ENCODE measurements around the gene ARMC3. TPM values are rescaled to one million over a fixed set of nuclear protein-coding genes. Genes with fewer than 3 reads are reported as not detected.

The ARMC3 gene
- total and polyA plus RNA-seq, 2 donors (not counting 1 experiment from before 2014, with no cell fraction given) = not detected

- POLR2A ChIA-PET = no interaction called here
- 89% methylated on average over 1 of the region's 4 CpGs for WGBS (ENCODE audit: insufficient coverage)
- no peaks in the 10 kb centered on the region for H3K79me2 ChIP-seq (ENCODE audit: control insufficient read depth, insufficient read depth, low read length)
- peaks cover 0 to 4% (median 2%) of the 10 kb centered on the region in 4 experiments for H3K27me3 ChIP-seq (replicated peaks in 1 of 4; ENCODE audit: control extremely low read depth in 1 of 4, control insufficient read depth in 3 of 4, insufficient read depth in 4 of 4, low read length in 3 of 4)
- no peak for DNase-seq
- no peak overlapping the region for H3K4me2 ChIP-seq (replicated peaks; ENCODE audit: low read depth, low read length, poor library complexity, severe bottlenecking)
- H3K27ac Mint-ChIP-seq = no peak overlapping the region
- H3K27ac ChIP-seq (ENCODE audit: low read length in 2 of 2) = no peak overlapping the region
- no peak for ATAC-seq (ENCODE audit: low read depth)
- H3K4me1 ChIP-seq (ENCODE audit: control insufficient read depth in 2 of 2, insufficient read depth in 2 of 2, low read length in 2 of 2) = no peaks in the 10 kb centered on the region
- no peaks in the 10 kb centered on the region for H4K20me1 ChIP-seq (ENCODE audit: control insufficient read depth, insufficient read depth, low read length, poor library complexity, severe bottlenecking)
- peaks cover 4% of the 10 kb centered on the region for H3K9me3 Mint-ChIP-seq (ENCODE audit: insufficient read depth)
- CTCF ChIA-PET = no interaction called here
- no peaks in the 10 kb centered on the region for H3K4me1 Mint-ChIP-seq
- H2AFZ ChIP-seq (ENCODE audit: insufficient read depth, low read depth, low read length, poor library complexity, severe bottlenecking) = no peak overlapping the region
- H3K4me3 Mint-ChIP-seq = no peak overlapping the region
- peaks cover 0 to 14% (median 6%) of the 10 kb centered on the region in 3 donors for H3K9me3 ChIP-seq (ENCODE audit: control extremely low read depth in 1 of 3, control insufficient read depth in 2 of 3, insufficient read depth in 1 of 3, low read length in 2 of 3)
- intact Hi-C loops (cut with micrococcal nuclease) = no loop called here
- H3K4me3 ChIP-seq (ENCODE audit: control extremely low read depth in 1 of 5, extremely low read depth in 1 of 5, insufficient read depth in 1 of 5, low read depth in 2 of 5, low read length in 4 of 5) = no peak overlapping the region
- no peak overlapping the region for H3K9ac ChIP-seq (ENCODE audit: low read length)
- H3K27me3 Mint-ChIP-seq = peaks cover 15% of the 10 kb centered on the region
- H3K36me3 ChIP-seq (replicated peaks in 1 of 2; ENCODE audit: control extremely low read depth in 1 of 2, control insufficient read depth in 1 of 2, extremely low read depth in 1 of 2, insufficient read depth in 2 of 2, low read length in 1 of 2) = no peaks in the 10 kb centered on the region
- TF ChIP-seq EZH2 (IDR thresholded peaks at IDR 0.05; ENCODE audit: borderline replicate concordance, insufficient read depth, low read depth, low read length, poor library complexity, severe bottlenecking) (no peak), CTCF (IDR thresholded peaks at IDR 0.05) (no peak)
These were observed 30.5 kb upstream of the ARMC3 start for GRCh38 chr10:22897371-22897770.

GRCh38 chr10:22899307-22899706, 28.5 kb upstream of the ARMC3 start:
- Histone ChIP-seq H3K4me3 (ENCODE audit: control extremely low read depth in 1 of 5, extremely low read depth in 1 of 5, insufficient read depth in 1 of 5, low read depth in 2 of 5, low read length in 4 of 5) (no peak overlapping the region), H3K9me3 (ENCODE audit: control extremely low read depth in 1 of 3, control insufficient read depth in 2 of 3, insufficient read depth in 1 of 3, low read length in 2 of 3) (peaks cover 0 to 3% (median 0%) of the 10 kb centered on the region in 3 donors), H2AFZ (ENCODE audit: insufficient read depth, low read depth, low read length, poor library complexity, severe bottlenecking) (no peak overlapping the region), H4K20me1 (ENCODE audit: control insufficient read depth, insufficient read depth, low read length, poor library complexity, severe bottlenecking) (no peaks in the 10 kb centered on the region), H3K4me2 (replicated peaks; ENCODE audit: low read depth, low read length, poor library complexity, severe bottlenecking) (no peak overlapping the region), H3K79me2 (ENCODE audit: control insufficient read depth, insufficient read depth, low read length) (no peaks in the 10 kb centered on the region), H3K4me1 (ENCODE audit: control insufficient read depth in 2 of 2, insufficient read depth in 2 of 2, low read length in 2 of 2) (no peaks in the 10 kb centered on the region), H3K27me3 (replicated peaks in 1 of 4; ENCODE audit: control extremely low read depth in 1 of 4, control insufficient read depth in 3 of 4, insufficient read depth in 4 of 4, low read length in 3 of 4) (peaks cover 0 to 6% (median 2%) of the 10 kb centered on the region in 4 experiments), H3K36me3 (replicated peaks in 1 of 2; ENCODE audit: control extremely low read depth in 1 of 2, control insufficient read depth in 1 of 2, extremely low read depth in 1 of 2, insufficient read depth in 2 of 2, low read length in 1 of 2) (no peaks in the 10 kb centered on the region), H3K9ac (ENCODE audit: low read length) (no peak overlapping the region), H3K27ac (ENCODE audit: low read length in 2 of 2) (no peak overlapping the region)
- ATAC-seq (ENCODE audit: low read depth) (no peak), DNase-seq (no peak)
- no peak overlapping the region for H3K27ac Mint-ChIP-seq
- no peak overlapping the region for H3K4me3 Mint-ChIP-seq
- peaks cover 15% of the 10 kb centered on the region for H3K27me3 Mint-ChIP-seq
- ChIA-PET CTCF (no interaction called here), POLR2A (no interaction called here)
- TF ChIP-seq EZH2 (IDR thresholded peaks at IDR 0.05; ENCODE audit: borderline replicate concordance, insufficient read depth, low read depth, low read length, poor library complexity, severe bottlenecking) = no peak
- TF ChIP-seq CTCF (IDR thresholded peaks at IDR 0.05) = no peak
- intact Hi-C loops (cut with micrococcal nuclease) = no loop called here
- peaks cover 4% of the 10 kb centered on the region for H3K9me3 Mint-ChIP-seq (ENCODE audit: insufficient read depth)
- WGBS (ENCODE audit: insufficient coverage) = 90% methylated on average over 2 of the region's 2 CpGs
- H3K4me1 Mint-ChIP-seq = no peaks in the 10 kb centered on the region
